HG03571 (cell line): ENCODE measurements around the gene ZNF300.
"Not testable (repeated sequence)": the region's sequence is repeated elsewhere in the genome, so short reads cannot be mapped to it uniquely, and the experiment has no call there.

Experiments
- ATAC-seq: cut with Tn5 transposase; IDR thresholded peaks from one replicate; pipeline ENCODE4 v1.9.1; 2021; ENCODE audit not compliant: unreplicated experiment

ZNF300 gene

DNA sequence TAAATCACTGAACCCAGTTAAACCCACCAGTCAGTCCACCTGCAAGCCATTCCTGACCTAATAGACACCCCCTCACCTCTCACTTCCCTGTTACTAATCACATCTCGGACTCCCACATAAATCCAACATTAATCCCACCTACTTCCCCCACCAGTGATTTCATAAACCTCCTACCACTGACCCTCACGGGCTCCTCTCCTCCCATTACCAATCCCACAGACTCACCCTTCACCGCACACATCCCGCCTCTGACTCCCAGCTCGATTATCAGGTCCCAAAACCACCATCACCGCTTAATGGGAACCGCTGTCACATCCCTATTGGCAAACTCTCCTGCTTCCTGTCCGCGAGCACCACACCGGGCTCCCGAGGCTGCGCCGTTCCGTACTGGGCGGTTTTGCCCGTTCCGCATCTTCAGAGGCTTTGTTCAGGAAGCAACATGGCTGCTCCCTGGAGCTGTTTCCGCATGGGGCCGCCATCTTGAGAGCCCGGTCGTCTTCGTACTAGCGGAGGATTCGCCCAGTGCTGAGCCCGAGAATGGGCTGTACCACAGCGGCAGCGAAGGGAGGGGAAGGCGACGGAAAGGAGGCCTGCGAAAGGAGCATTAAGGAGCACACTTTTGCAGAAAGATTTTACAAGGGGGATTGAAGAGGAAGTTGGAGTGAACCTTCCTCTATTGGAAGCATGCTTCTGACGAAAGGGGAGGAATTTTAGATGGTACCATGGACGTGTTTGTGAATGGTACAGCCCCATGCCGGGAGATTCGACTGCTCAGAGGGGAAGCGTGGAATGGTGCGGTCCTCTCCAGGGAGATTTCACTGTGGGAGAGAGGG lies at the start of gene ZNF300:
TSS of gene ZNF300 (minus strand) at position 502 of the 833 bp plus-strand sequence. CDS start 1,825 bp downstream, outside the sequence.
- ATAC-seq: no peak

DNA sequence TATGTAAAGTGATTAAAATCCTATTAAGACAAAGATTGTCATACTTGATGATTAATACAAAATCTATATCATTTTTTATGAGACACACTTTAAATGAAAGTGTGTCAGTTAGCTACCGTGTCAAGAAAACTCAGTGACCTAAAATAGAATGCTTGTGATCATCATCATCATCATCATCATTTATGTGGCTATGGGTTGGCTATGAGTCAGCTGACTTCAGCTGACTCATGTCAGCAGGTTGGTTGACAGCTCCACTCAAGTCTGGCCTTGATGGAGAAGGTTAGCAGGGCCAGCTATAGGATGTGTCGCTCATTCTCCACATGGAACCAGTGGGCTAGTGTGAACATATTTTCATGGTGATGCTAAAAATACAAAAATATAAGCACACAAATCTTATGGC lies 43.8 kb upstream of the ZNF300 start:
- ATAC-seq: no peak

DNA sequence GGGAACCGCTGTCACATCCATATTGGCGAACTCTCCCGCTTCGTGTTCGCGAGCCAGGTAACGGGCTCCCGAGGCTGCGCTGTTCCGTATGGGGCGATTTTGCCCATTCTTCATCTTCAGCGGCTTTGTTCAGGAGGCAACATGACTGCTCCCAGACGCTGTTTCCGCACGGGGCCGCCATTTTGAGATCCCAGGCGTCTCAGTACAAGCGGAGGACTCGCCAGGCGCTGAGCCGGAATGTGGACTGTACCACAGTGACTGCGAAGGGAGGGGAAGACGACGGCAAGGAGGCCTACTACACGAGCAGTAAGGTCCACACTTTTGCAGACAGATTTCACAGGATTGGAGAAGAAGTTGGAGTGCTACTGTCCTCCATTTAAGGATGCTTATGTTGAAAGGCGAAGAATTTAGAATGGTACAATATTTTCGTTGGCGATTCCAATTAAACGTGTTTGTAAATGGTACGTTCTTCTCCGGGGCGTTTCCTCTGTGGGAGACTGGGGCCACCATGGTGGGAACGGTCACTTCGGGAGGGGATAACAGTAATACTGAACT lies 41.6 kb upstream of the ZNF300 start:
- ATAC-seq: no peak

DNA sequence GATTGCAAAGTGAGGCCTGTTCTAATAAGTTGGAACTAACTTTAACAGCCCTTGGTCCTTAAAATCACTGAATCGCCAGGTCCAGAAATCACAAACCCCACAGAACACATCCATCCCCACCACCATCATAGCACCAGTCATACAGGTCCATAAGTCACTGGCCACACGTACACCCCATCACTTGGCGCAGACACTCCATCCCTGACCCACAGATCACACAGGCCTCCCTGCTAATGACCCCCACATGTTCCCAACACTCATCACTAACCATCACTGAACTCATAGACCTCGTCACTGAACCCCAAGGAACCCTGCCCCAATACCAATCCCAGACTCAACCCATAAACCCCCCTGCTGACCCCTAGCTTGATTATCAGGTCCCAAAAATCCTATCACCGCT lies 41.2 kb upstream of the ZNF300 start:
- ATAC-seq: no peak

DNA sequence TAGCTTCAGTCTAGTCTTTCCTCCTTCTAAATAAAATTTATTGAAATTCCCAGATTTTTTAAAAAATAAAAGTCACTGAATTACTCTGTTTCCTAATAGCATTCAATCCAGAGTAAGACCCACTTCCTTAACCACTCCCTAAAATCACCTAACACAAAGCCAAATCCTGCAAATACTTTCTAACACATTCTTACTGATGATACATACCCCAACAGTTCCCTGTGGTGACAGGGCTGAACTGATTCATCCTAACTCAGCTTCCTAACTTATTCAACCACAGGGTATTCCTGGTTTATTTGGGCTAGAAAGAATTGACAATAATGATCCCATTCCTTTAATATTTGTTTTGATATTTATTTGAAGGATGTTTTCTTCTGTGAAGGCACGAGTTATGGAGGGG lies 40.7 kb upstream of the ZNF300 start:
- no peak for ATAC-seq

DNA sequence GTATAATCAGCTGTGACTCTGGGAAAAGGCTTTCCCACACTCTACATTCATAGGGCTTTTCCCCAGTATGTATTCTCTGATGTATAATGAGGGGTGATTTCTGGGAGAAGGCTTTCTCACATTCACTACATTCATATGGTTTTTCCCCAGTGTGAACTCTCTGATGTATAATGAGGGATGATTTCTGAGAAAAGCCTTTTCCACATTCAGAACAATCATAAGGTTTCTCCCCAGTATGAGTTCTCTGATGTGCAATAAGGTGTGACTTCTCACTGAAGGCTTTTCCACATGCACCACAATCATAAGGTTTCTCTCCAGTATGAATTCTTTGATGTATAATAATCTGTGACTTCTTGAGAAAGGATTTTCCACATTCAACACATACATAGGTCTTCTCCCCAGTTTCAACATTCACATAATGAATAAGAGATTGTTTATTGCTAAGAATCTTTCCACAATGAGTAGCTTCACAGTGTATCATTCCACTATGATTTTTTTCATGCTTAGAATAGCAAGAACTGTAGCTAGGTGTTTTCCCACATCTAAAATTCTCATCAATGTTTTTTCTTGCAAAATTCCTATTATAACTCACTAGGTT lies 26.7 kb upstream of the ZNF300 start:
- no peak for ATAC-seq

DNA sequence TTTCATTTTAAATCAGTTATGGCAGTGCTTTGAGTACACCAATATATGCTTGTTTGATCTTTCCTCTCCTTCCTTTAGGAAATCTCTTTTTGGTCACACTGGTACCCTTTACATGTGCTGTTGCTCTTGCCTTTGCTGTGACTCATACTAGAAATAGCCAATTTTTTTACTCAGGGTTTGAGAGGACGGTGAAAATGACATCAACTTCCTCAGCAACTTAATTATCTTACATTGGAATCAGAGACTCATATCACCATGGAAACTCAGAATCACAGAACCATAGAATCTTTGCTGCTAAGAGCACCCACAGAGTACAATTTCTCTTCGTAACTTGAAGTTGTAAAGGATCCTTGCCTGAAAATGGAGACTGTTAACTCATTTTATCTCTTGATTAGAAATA lies 13.8 kb upstream of the ZNF300 start:
- no peak for ATAC-seq

DNA sequence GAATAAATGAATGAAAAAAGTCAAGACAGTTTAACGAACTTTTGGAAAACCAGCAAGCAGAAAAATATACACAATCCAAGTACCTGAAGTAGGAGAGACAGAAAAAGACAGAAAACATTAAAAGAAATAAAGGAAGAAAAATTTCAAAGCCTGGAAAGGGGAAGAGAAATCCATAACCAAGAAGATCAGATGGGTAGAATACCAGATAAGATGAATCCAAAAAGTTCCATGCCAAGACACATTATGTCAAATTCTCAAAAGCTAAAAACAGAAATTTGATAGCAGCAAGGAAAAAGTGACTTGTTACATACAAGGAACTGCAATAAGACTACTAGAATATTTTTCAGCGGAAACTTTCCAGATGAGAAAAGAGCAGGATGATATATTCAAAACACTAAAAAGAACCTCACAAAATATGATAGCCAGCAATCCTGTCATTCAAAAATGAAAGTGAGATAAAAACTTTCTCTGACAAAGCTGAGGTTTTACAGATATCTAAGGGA lies 7.6 kb upstream of the ZNF300 start:
- no peak for ATAC-seq

DNA sequence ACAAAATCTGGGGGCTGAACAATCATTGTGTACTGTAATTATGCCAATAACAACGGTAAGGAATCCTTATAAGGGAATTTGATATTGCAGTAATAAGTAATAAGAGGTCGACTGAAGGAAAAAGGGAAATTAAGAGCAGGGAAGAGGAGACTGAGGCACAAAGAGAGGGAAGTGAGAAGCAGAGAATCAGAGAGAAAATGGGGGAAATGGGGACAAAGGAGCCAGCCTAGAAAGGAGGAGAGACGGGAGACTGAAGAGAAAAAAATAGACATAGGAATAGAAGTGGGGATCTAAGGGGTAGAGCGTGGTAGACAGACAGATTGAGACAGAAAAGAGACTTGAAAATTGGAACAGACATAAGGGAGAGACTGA lies 518 bp upstream of the ZNF300 start:
- no peak for ATAC-seq

DNA sequence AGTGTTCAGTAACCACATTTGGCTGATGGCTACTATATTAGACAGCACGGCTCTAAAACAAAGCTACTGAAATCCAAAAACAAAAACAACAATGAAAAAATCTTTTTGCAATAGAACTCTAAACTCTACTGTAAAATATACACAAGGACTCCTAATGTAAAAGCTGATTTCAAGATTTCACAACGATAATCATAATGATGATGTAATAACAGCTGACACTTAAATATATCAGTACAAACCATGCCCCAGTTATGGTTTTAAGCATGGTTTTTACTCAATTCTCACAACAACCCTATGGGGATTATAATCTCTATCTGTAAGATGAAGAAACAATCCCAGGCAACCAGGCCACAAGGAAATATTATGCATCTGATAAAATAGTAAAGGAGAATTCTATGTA lies 3.3 kb downstream of the ZNF300 start:
- ATAC-seq: no peak

DNA sequence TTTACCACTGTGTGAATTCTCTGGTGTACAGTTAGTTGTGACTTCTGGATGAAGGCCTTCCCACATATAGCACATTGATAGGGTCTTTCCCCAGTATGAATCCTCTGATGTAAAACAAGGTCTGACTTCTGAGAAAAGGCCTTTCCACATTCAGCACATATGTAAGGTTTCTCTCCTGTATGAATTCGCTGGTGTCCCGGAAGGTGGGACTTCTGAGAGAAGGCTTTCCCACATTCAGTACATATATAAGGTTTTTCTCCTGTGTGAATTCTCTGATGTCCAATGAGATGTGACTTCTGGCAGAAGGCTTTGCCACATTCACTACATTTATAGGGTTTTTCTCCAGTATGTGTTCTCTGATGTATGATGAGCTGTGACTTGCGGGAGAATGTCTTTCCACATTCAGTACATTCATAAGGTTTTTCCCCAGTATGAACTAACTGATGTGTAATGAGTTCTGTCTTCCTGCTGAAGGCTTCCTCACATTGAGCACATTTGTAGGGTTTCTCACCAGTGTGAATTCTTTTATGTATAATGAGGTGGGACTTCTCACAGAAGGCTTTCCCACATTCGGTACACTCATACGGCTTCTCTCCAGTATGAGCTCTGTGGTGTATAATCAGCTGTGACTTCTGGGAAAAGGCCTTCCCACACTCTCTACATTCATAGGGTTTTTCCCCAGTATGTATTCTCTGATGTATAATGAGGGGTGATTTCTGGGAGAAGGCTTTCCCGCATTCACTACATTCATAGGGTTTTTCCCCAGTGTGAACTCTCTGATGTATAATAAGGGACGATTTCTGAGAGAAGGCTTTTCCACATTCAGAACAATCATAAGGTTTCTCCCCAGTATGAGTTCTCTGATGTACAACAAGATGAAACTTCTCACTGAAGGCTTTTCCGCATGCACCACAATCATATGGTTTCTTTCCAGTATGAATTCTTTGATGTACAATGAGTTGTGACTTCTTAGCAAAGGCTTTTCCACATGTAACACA lies 9.1 kb downstream of the ZNF300 start:
- ATAC-seq: no peak

DNA sequence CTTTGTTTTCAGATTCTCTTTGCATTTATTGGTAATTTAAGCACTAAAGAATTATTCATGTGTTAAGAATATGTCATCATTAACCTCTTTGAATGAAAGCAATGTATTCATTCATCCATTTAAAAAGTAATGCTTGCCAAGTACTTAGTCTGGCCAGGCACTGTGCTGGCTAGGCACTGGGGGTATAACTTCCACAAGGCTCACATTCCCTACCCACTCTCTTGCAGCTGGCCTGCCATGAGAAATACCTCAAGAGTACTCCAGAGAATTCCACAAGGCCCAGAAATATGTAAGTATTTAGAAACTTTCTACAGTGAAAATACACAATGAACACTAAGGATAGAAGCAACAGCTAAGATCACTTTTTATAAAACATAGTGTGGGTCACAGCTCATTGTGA lies 25.4 kb downstream of the ZNF300 start:
- no peak for ATAC-seq

DNA sequence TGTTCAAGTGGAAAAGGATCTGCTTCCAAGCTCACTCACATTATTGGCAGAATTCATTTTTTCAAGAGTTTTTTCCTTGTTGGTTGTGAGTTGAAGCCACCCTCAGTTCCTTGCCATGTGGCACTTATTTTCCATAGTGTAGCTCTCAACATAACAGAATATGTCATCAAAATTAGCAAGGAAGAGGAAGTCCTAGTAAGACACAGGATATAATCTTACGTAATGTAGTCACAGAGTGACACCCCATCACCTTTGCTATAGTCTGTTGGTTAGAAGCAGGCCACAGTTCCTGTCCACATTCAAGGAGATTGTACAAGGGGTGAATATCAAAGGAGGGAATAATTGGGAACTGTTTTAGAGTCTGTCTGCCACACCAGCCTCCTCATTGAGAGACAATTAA lies 42.7 kb downstream of the ZNF300 start:
- ATAC-seq: no peak

DNA sequence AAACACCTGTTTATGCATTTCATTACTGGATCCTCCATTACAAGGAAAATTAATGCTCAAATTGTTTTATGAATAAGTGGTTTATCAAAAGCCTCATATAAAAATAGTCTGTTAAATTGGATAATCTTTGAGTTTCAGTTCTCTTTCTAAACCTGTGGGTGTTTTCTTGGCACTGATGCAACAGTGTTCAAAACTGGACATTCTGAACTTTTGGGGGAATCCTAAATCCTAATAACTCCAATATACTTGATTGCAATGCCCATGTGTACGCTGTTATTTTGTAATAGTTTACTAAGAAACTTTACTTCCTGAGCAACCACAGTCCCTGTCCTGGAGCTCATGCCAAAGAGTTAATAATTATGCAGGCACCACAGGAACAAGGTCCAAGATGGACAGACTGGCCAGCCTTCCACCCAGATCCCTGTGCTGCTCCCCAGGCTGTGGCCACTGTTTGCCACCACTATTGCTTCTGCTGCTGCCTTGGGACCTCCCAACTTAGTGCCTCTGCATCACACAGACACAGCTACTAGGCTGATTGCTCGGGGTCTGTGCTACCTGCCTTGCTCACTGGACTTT lies 44.4 kb downstream of the ZNF300 start:
- ATAC-seq: no peak

DNA sequence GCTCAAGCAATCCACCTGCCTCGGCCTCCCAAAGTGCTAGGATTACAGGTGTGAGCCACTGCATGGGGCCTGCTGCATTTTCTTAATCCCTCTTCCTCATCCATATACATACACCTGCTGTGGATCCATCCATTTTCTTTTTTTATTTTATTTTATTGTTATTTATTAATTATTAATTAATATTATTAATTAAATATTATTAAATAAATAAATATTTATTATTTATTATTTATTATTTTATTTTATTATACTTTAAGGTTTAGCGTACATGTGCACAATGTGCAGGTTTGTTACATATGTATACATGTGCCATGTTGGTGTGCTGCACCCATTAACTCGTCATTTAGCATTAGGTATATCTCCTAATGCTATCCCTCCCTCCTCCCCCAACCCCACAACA lies 48.1 kb downstream of the ZNF300 start:
- not testable (repeated sequence) for ATAC-seq

DNA sequence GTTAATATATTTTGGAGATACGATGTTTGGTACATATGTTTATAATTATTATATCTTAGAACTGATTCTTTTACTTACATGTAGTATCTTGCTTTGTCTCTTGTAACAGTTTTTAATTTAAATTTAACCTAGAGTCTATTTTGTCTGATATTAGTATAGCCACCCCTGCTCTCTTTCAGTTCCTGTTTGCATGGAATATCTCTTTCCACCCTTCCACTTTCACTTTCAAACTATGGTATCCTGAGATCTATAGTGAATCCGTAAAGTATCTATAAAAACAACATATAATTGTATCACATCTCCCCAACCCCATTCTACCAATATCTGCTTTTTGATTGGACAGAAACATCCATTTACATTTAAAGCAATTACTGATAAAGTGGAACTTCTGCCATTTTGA lies 51.2 kb downstream of the ZNF300 start:
- no peak for ATAC-seq

DNA sequence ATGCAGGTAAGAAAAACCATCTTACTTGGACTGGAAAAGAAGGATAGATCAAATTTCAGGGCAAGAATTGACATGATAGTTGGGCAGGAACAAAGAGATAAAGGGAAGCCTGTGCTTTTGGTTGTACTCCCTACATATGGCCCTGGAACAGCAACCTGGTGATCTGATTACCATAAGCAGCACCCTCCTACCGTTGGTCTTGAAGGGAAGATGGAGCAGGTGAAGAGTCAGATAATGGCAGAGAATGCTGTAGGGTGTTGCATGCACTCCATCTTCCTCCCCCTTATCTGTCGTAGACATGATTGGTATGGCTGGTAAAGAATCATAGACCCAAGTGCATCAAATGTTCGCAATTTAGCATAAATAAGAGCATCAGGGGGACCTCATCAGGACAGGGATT lies 53.7 kb downstream of the ZNF300 start:
- ATAC-seq: no peak

DNA sequence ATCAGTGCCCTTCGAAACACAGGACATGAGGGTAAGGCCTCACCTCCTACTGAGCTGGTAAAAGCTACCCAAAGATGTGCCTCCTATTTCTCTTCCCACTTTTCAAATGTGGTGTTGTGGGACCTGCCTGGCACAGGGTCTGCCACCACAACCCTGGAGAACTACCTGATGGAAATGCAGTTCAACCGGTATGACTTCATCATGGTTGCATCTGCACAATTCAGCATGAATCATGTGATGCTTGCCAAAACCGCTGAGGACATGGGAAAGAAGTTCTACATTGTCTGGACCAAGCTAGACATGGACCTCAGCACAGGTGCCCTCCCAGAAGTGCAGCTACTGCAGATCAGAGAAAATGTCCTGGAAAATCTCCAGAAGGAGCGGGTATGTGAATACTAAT lies 56.5 kb downstream of the ZNF300 start:
- ATAC-seq: no peak

DNA sequence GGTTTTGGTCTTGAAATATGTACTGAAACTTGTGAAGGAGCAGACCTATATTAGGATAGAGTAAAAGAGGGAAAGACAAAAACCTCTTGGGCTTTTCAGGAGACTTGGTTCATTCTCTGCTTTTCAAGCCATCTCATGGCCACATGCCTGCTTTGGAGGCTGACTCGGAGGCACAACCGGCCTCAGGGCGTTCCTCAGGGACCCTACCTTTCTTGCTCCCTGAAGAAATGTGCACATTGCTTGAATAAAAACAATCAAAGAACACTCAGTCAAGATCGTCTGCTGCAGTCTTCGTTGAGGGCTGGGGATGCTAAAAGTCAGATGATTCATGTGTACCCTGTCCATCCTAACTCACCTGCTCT lies 57.5 kb downstream of the ZNF300 start:
- ATAC-seq: no peak

DNA sequence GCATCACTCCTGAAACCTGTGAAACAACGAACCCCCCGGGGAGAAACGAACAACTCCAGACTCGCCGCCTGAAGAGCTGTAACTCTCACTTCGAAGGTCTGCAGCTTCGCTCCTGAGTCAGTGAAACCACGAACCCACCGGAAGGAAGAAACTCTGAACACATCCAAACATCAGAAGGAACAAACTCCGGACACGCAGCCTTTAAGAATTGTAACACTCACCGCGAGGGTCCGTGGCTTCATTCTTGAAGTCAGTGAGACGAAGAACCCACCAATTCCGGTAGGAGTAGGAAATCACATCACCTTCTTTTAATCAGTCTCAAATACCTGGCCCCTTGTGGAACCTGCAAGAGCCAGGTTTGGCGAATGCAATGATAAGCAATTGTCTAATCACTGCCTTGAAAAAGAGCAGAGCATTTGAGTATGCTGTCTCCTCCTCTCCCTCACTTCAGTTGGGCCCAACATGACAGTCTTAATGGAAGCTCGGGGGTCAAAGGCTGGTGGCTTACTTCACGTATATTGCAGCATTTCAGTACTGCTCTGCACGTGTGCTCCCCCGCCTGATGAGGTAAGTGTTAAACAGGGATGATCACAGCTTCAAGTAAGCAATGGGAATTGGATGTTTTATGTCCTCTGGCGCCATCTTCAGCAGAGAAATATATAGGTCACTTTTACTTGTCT lies 58.0 kb downstream of the ZNF300 start:
- no peak for ATAC-seq
